HL-60/S4 treated with retinoic acid at 250 ng/mL for 4 days and 3 days (cell line): ENCODE results near the gene REEP5.

Experiments used
- in situ Hi-C: fragments of 300-500 bp; cut with MboI; formaldehyde crosslinking; loops from 2 replicates; pipeline ENCODE4 v1.7.0; 2022; ENCODE audit warnings: low sequenced_read_pairs

Gene REEP5

GRCh38 chr5:112848116-112848811, 73.8 kb downstream of the REEP5 start:
- in situ Hi-C loops = no loop called here

GRCh38 chr5:112847306-112847705, 74.7 kb downstream of the REEP5 start:
- in situ Hi-C loops = no loop called here

GRCh38 chr5:112846556-112846955, 75.5 kb downstream of the REEP5 start:
- in situ Hi-C loops = no loop called here

- in situ Hi-C loops = no loop called here
Observed at GRCh38 chr5:112844489-112844888, 77.5 kb downstream of the REEP5 start.

GRCh38 chr5:112833971-112834370, 88.1 kb downstream of the REEP5 start:
- in situ Hi-C loops = no loop called here

- in situ Hi-C loops = no loop called here
Observed at GRCh38 chr5:112830378-112830777, 91.6 kb downstream of the REEP5 start.
